HL-60/S4 treated with phorbol 12-myristate 13-acetate at 8.2 ng/mL for 4 days and 3 days (cell line): Measurements from ENCODE around the gene GRB10.

ENCODE experiments used
- in situ Hi-C: fragments of 300-500 bp; cut with MboI; formaldehyde crosslinking; loops from 2 replicates; pipeline ENCODE4 v1.15.0; 2022; ENCODE audit warnings: low sequenced_read_pairs

GRB10 gene

GRCh38 chr7:50619684-50620083, 163.0 kb downstream of the GRB10 start:
- in situ Hi-C loops, result no loop called here

- in situ Hi-C loops, result no loop called here
Measured at GRCh38 chr7:50618281-50618680, 164.4 kb downstream of the GRB10 start.

- in situ Hi-C loops, result no loop called here
Measured at GRCh38 chr7:50615519-50616080, 167.1 kb downstream of the GRB10 start.

- in situ Hi-C loops, result no loop called here
Measured at GRCh38 chr7:50614721-50615518, 167.8 kb downstream of the GRB10 start.

- in situ Hi-C loops, result no loop called here
Measured at GRCh38 chr7:50613473-50613872, 169.2 kb downstream of the GRB10 start.

- in situ Hi-C loops, result no loop called here
Measured at GRCh38 chr7:50612704-50613103, 170.0 kb downstream of the GRB10 start.

- in situ Hi-C loops, result no loop called here
Measured at GRCh38 chr7:50610521-50611277, 172.0 kb downstream of the GRB10 start.

- in situ Hi-C loops, result no loop called here
Measured at GRCh38 chr7:50608196-50608906, 174.3 kb downstream of the GRB10 start.

- in situ Hi-C loops, result no loop called here
Measured at GRCh38 chr7:50607524-50608125, 175.1 kb downstream of the GRB10 start.

GRCh38 chr7:50605059-50605458, 177.6 kb downstream of the GRB10 start:
- in situ Hi-C loops, result no loop called here

- in situ Hi-C loops, result no loop called here
Measured at GRCh38 chr7:50603287-50603686, 179.4 kb downstream of the GRB10 start.

GRCh38 chr7:50599385-50599784, 183.3 kb downstream of the GRB10 start:
- in situ Hi-C loops, result no loop called here

GRCh38 chr7:50598460-50599343, 184.0 kb downstream of the GRB10 start:
- in situ Hi-C loops, result no loop called here

- in situ Hi-C loops, result no loop called here
Measured at GRCh38 chr7:50596484-50596883, 186.2 kb downstream of the GRB10 start.

- in situ Hi-C loops, result no loop called here
Measured at GRCh38 chr7:50595491-50596102, 187.1 kb downstream of the GRB10 start.

- in situ Hi-C loops, result no loop called here
Measured at GRCh38 chr7:50594734-50595485, 187.8 kb downstream of the GRB10 start.

- in situ Hi-C loops, result no loop called here
Measured at GRCh38 chr7:50594136-50594535, 188.6 kb downstream of the GRB10 start.

- in situ Hi-C loops, result no loop called here
Measured at GRCh38 chr7:50592940-50593339, 189.8 kb downstream of the GRB10 start.
